IMR-90 (cell line): ENCODE data around the gene MNDA. TPM values are rescaled to one million over a fixed set of nuclear protein-coding genes. Genes with fewer than 3 reads are reported as not detected.

Source experiments
- ATAC-seq: fragments of 200-7000 bp; cut with Tn5 transposase; 2 replicates; pipeline ENCODE4 v1.9.1; 2020; ENCODE audit warnings: low read depth, mild to moderate bottlenecking, moderate library complexity
- BruUV-seq: library from RNA; stranded (reverse); fragments of 400-500 nt; replicated peaks from 2 replicates; lab custom pipeline; 2021; lab: Mats Ljungman, UMichigan
- CTCF ChIA-PET: fragments of 300-600 bp; formaldehyde crosslinking; extraction: SDS; loops from one replicate; lab custom pipeline; 2021; ENCODE audit warnings: antibody characterized with exemption; lab: Yijun Ruan, JAX
- POLR2A ChIA-PET: fragments of 300-600 bp; sonication (Branson Sonifier 250); formaldehyde crosslinking; loops from one replicate; lab custom pipeline; 2022; ENCODE audit warnings: antibody characterized with exemption; ENCODE audit not compliant: unreplicated experiment; lab: Charles Lee
- DNase-seq: peaks from one replicate; pipeline ENCODE4 v3.0.0; 2013
- H2AFZ ChIP-seq: replicated peaks from 2 replicates; pipeline ENCODE3; 2013; ENCODE audit warnings: low read length, mild to moderate bottlenecking; ENCODE audit not compliant: poor library complexity
- H2AK5ac ChIP-seq: 2 replicates; pipeline ENCODE4 v1.6.1; 2013; ENCODE audit warnings: low read depth, low read length, inconsistent platforms
- H2AK9ac ChIP-seq: replicated peaks from 2 replicates; pipeline ENCODE3; 2013; ENCODE audit warnings: mild to moderate bottlenecking, low read depth, low read length, moderate library complexity; ENCODE audit not compliant: poor library complexity
- H2BK120ac ChIP-seq: 2 replicates; pipeline ENCODE4 v1.6.1; 2013; ENCODE audit warnings: low read depth, low read length, inconsistent platforms
- H2BK15ac ChIP-seq: 3 replicates; pipeline ENCODE4 v1.6.1; 2013; ENCODE audit warnings: low read depth, low read length, inconsistent platforms
- H2BK20ac ChIP-seq: 2 replicates; pipeline ENCODE4 v1.6.1; 2013; ENCODE audit warnings: low read depth, mild to moderate bottlenecking, inconsistent platforms, low read length, moderate library complexity
- H2BK5ac ChIP-seq: 2 replicates; pipeline ENCODE4 v1.6.1; 2013; ENCODE audit warnings: mild to moderate bottlenecking, low read depth, low read length, inconsistent platforms; ENCODE audit not compliant: poor library complexity, severe bottlenecking
- H3K14ac ChIP-seq: replicated peaks from 2 replicates; pipeline ENCODE4 v1.6.1; 2013; ENCODE audit warnings: low read depth, low read length, inconsistent platforms
- H3K18ac ChIP-seq: 2 replicates; pipeline ENCODE4 v1.6.1; 2013; ENCODE audit warnings: low read depth, low read length, control low read depth
- H3K23ac ChIP-seq: 2 replicates; pipeline ENCODE4 v1.6.1; 2013; ENCODE audit warnings: low read depth, low read length, inconsistent platforms
- H3K27ac ChIP-seq: 2 replicates; pipeline ENCODE4 v1.5.1; 2013; ENCODE audit warnings: mild to moderate bottlenecking, control low read depth, low read length; ENCODE audit not compliant: insufficient read depth
- H3K27me3 ChIP-seq: 2 replicates; pipeline ENCODE4 v1.6.1; 2013; ENCODE audit warnings: low read length; ENCODE audit not compliant: control insufficient read depth, insufficient read depth
- H3K36me3 ChIP-seq: 2 replicates; pipeline ENCODE4 v1.6.1; 2013; ENCODE audit warnings: low read length, mixed read lengths; ENCODE audit not compliant: control insufficient read depth, insufficient read depth
- H3K4ac ChIP-seq: 2 replicates; pipeline ENCODE4 v1.6.1; 2013; ENCODE audit warnings: low read depth, low read length, inconsistent platforms
- H3K4me1 ChIP-seq: 2 replicates; pipeline ENCODE4 v1.6.1; 2013; ENCODE audit warnings: low read length, mixed read lengths; ENCODE audit not compliant: control insufficient read depth, insufficient read depth
- H3K4me2 ChIP-seq: 2 replicates; pipeline ENCODE4 v1.6.1; 2013; ENCODE audit warnings: low read depth, mild to moderate bottlenecking, control low read depth, low read length, moderate library complexity
- H3K4me3 ChIP-seq: 2 replicates; pipeline ENCODE4 v1.5.1; 2013; ENCODE audit warnings: low read depth, mild to moderate bottlenecking, control low read depth, low read length, moderate library complexity; ENCODE audit not compliant: insufficient read depth
- H3K56ac ChIP-seq: 2 replicates; pipeline ENCODE4 v1.6.1; 2013; ENCODE audit warnings: low read length, inconsistent platforms; ENCODE audit not compliant: insufficient read depth; ENCODE audit errors: extremely low read depth
- H3K79me1 ChIP-seq, 2 experiments: 2 replicates each; pipeline ENCODE4 v1.6.1; 2013; ENCODE audit warnings: low read length in 2 of 2, inconsistent platforms in 1 of 2, low read depth in 1 of 2
- H3K9ac ChIP-seq: 2 replicates; pipeline ENCODE4 v1.6.1; 2013; ENCODE audit warnings: low read depth, low read length, control low read depth
- H3K9me1 ChIP-seq: 2 replicates; pipeline ENCODE4 v1.6.1; 2013; ENCODE audit warnings: low read length, inconsistent platforms; ENCODE audit not compliant: insufficient read depth
- H3K9me3 ChIP-seq: 2 replicates; pipeline ENCODE4 v1.6.1; 2013; ENCODE audit warnings: low read length; ENCODE audit not compliant: control insufficient read depth, insufficient read depth
- H4K20me1 ChIP-seq: 2 replicates; pipeline ENCODE4 v1.6.1; 2013; ENCODE audit warnings: low read length, inconsistent platforms; ENCODE audit not compliant: insufficient read depth
- H4K5ac ChIP-seq: 2 replicates; pipeline ENCODE4 v1.6.1; 2013; ENCODE audit warnings: mild to moderate bottlenecking, low read depth, low read length, control low read depth
- H4K8ac ChIP-seq, 2 experiments: 2 replicates each; pipeline ENCODE4 v1.6.1; 2013; ENCODE audit warnings: low read depth in 2 of 2, low read length in 2 of 2, control low read depth in 1 of 2, inconsistent platforms in 1 of 2
- H4K91ac ChIP-seq: 2 replicates; pipeline ENCODE4 v1.6.1; 2013; ENCODE audit warnings: low read depth, low read length, inconsistent platforms; ENCODE audit not compliant: insufficient read depth
- BHLHE40 ChIP-seq: fragments of 150-350 bp; IDR thresholded peaks from 2 replicates; pipeline ENCODE4 v1.6.1; 2016; ENCODE audit warnings: mild to moderate bottlenecking, low read depth, low read length
- CTCF ChIP-seq: conservative IDR thresholded peaks from 2 replicates; pipeline ENCODE4 v1.5.1; 2012; ENCODE audit warnings: mild to moderate bottlenecking, low read depth, low read length, improper control_type of control experiment
- ELK1 ChIP-seq: fragments of 150-350 bp; IDR thresholded peaks from 2 replicates; pipeline ENCODE4 v1.6.1; 2016; ENCODE audit warnings: low read depth, mild to moderate bottlenecking, low read length, moderate library complexity, borderline replicate concordance
- FOS ChIP-seq: fragments of 150-350 bp; IDR thresholded peaks from 2 replicates; pipeline ENCODE4 v1.6.1; 2016; ENCODE audit warnings: low read depth, low read length
- MXI1 ChIP-seq: IDR thresholded peaks from 2 replicates; pipeline ENCODE4 v1.6.1; 2012; ENCODE audit warnings: low read depth, mild to moderate bottlenecking, low read length, moderate library complexity, borderline replicate concordance
- POLR2A ChIP-seq: IDR thresholded peaks from 2 replicates; pipeline ENCODE4 v1.6.1; 2012; ENCODE audit warnings: mild to moderate bottlenecking, low read depth, low read length
- RCOR1 ChIP-seq: IDR thresholded peaks from 2 replicates; pipeline ENCODE4 v1.6.1; 2012; ENCODE audit warnings: mild to moderate bottlenecking, low read length, improper control_type of control experiment; ENCODE audit not compliant: insufficient replicate concordance
- RFX5 ChIP-seq: IDR thresholded peaks from 2 replicates; pipeline ENCODE4 v1.8.0; 2012; ENCODE audit warnings: low read depth, mild to moderate bottlenecking, low read length, moderate library complexity
- SMC3 ChIP-seq: fragments of 150-350 bp; IDR thresholded peaks from 2 replicates; pipeline ENCODE4 v1.6.1; 2016; ENCODE audit warnings: low read depth, mild to moderate bottlenecking, antibody characterized with exemption, low read length, moderate library complexity
- USF2 ChIP-seq: fragments of 150-350 bp; IDR thresholded peaks from 2 replicates; pipeline ENCODE4 v1.6.1; 2017; ENCODE audit warnings: mild to moderate bottlenecking, antibody characterized with exemption, low read length, low read depth
- WGBS, 2 experiments: methylation state at CpG; one replicate each; pipeline versions ENCODE4 v1.1.5 to v1.1.7; 2013; ENCODE audit warnings: missing lambda C conversion rate in 2 of 2; ENCODE audit not compliant: insufficient read length in 1 of 2; ENCODE audit errors: extremely low coverage in 2 of 2; 5-methylcytosine and 5-hydroxymethylcytosine counted together
- dilution Hi-C: fragments of 300-500 bp; cut with HindIII; formaldehyde crosslinking; loops from one replicate; pipeline ENCODE4 v1.14.3; 2018; ENCODE audit warnings: low sequenced_read_pairs; ENCODE audit not compliant: unreplicated experiment
- in situ Hi-C: fragments of 300-500 bp; cut with MboI; formaldehyde crosslinking; loops from 3 replicates; pipeline ENCODE4 v1.14.3; 2019; ENCODE audit warnings: low sequenced_read_pairs, inconsistent platforms, mixed read lengths
- intact Hi-C: fragments of 100-400 bp; cut with micrococcal nuclease; formaldehyde crosslinking; loops from 2 replicates; pipeline ENCODE4 v1.10.0; 2022
- polyA plus RNA-seq, 3 experiments: library from polyadenylated mRNA; depleted of rRNA; stranded (reverse); fragments of >200 nt; gene quantifications; 2 replicates each; pipeline ENCODE4 v1.2.3, GENCODE V29; 2012; ENCODE audit warnings: low replicate concordance in 1 of 3
- total RNA-seq: library from RNA; depleted of rRNA; stranded (reverse); fragments of >200 nt; gene quantifications from 2 replicates; pipeline ENCODE4 v1.2.3, GENCODE V29; 2012

MNDA gene
- total and polyA plus RNA-seq, 2 of the 4 experiments (the other 2 are of a cell fraction), result not detected

- H4K91ac ChIP-seq, result no peak overlapping the region
- no peak overlapping the region for H4K8ac ChIP-seq
- no peaks in the 10 kb centered on the region for H4K20me1 ChIP-seq
- H3K14ac ChIP-seq, result no peak overlapping the region
- in situ Hi-C loops, result no loop called here
- no peak overlapping the region for H4K5ac ChIP-seq
- no peak overlapping the region for H2BK20ac ChIP-seq
- H2BK120ac ChIP-seq, result no peak overlapping the region
- DNase-seq (no peak), ATAC-seq (no peak)
- H2AFZ ChIP-seq, result no peak overlapping the region
- no peaks in the 10 kb centered on the region for H3K36me3 ChIP-seq
- no peak overlapping the region for H3K9ac ChIP-seq
- H3K79me1 ChIP-seq, result no peaks in the 10 kb centered on the region
- H3K23ac ChIP-seq, result no peak overlapping the region
- no peak overlapping the region for H2BK5ac ChIP-seq
- no peak overlapping the region for H3K4me3 ChIP-seq
- POLR2A ChIA-PET, result no interaction called here
- no peak overlapping the region for H3K4me2 ChIP-seq
- H3K4me1 ChIP-seq, result no peaks in the 10 kb centered on the region
- no peaks in the 10 kb centered on the region for H3K9me3 ChIP-seq
- CTCF ChIA-PET, result no interaction called here
- H3K27me3 ChIP-seq, result no peaks in the 10 kb centered on the region
- no peak overlapping the region for H3K27ac ChIP-seq
- H3K56ac ChIP-seq, result no peak overlapping the region
- no peak overlapping the region for H3K18ac ChIP-seq
- 80% methylated on average over 1 of the region's 1 CpG; no CpG with 5 or more reads in 1 of the 2 experiments for WGBS, 2 experiments
- no peak overlapping the region for H2BK15ac ChIP-seq
- H3K9me1 ChIP-seq, result no peaks in the 10 kb centered on the region
- no peak overlapping the region for H2AK9ac ChIP-seq
- intact Hi-C loops, result no loop called here
- no peak overlapping the region for H3K4ac ChIP-seq
- no peak overlapping the region for H2AK5ac ChIP-seq
- TF ChIP-seq MXI1, result no peak
- no peak for TF ChIP-seq USF2
- TF ChIP-seq BHLHE40, result no peak
- TF ChIP-seq FOS, result no peak
- TF ChIP-seq RFX5, result no peak
- TF ChIP-seq POLR2A, result no peak
- TF ChIP-seq RCOR1, result no peak
- no peak for TF ChIP-seq ELK1
- TF ChIP-seq CTCF, result no peak
- TF ChIP-seq SMC3, result no peak
- BruUV-seq, result no TSS peak
- dilution Hi-C loops, result no loop called here
Measured at GRCh38 chr1:158818560-158818959, 12.6 kb upstream of the MNDA start.
